GM10266 (cell line): ENCODE results near the gene TMEM225B.

Experiments
- DNase-seq: peaks from one replicate; pipeline ENCODE4 v3.0.0; 2012; ENCODE audit errors: extremely low spot score
- TF ChIP-seq, protein P1 (sequence below): IDR thresholded peaks from 2 replicates; pipeline ENCODE4 v1.5.1; 2012; ENCODE audit warnings: mild to moderate bottlenecking, low read depth; ENCODE audit not compliant: control insufficient read depth, insufficient read depth; ENCODE audit errors: missing control alignments

The TMEM225B gene

DNA sequence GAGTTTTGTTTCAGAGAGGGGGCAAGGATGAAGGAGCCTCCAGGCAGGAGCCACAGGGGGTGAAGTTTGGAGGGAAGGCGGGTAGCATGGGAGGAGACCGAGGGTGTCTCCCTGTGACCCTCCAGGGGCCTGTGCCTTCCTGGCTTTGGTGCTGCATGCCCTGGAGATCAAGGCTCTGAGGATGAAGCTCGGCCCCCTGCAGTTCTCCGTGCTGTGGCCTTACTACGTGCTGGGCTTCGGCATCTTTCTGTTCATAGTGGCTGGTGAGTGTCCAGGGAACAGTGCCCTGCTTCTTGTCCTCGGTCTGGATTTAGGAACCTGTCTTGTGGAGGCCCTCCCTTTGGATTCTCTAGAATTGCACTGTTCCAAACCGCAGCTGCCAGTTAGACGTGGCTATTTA lies 9.5 kb downstream of the TMEM225B start:
- TF ChIP-seq, protein P1, sequence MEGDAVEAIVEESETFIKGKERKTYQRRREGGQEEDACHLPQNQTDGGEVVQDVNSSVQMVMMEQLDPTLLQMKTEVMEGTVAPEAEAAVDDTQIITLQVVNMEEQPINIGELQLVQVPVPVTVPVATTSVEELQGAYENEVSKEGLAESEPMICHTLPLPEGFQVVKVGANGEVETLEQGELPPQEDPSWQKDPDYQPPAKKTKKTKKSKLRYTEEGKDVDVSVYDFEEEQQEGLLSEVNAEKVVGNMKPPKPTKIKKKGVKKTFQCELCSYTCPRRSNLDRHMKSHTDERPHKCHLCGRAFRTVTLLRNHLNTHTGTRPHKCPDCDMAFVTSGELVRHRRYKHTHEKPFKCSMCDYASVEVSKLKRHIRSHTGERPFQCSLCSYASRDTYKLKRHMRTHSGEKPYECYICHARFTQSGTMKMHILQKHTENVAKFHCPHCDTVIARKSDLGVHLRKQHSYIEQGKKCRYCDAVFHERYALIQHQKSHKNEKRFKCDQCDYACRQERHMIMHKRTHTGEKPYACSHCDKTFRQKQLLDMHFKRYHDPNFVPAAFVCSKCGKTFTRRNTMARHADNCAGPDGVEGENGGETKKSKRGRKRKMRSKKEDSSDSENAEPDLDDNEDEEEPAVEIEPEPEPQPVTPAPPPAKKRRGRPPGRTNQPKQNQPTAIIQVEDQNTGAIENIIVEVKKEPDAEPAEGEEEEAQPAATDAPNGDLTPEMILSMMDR: no peak

DNA sequence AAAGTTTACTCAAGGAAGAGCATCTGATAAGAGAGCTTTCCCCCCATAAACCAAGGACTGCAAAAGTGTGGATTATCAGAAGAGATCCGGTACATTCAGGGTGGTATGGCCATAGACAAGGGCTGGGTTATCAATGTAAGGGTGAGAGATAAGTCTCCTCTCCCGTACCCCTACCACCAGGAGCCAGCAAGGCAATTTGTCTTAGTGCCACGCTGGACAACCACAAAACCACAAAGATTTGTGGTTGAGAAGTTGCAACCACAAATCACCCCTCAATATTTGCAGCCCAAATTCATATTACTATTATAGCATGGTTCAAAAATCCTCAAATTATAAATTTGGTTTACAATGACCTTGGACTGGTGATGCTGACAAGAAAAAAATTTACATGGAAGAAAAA lies 16.4 kb downstream of the TMEM225B start:
- DNase-seq: no peak
- TF ChIP-seq, protein P1: no peak

More for the DNA sequence above, 9.5 kb downstream of the TMEM225B start:
- no peak for DNase-seq

DNA sequence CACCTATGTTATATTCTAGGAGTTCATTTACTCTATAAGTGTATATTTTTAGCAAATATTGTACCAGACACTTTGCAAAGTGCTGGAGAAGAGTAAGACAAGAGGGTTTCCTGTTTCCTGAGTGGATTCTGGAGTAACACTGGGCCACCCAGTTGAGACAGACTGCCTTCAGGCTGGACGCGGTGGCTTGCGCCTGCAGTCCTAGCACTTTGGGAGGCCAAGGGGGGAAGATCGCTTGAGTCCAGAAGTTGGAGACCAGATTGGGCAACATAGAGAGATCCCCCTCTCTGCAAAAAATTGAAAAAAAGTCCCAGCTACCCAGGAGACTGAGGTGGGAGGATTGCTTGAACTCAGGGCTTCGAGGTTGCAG lies 17.9 kb downstream of the TMEM225B start:
- TF ChIP-seq, protein P1: no peak
- DNase-seq: no peak

DNA sequence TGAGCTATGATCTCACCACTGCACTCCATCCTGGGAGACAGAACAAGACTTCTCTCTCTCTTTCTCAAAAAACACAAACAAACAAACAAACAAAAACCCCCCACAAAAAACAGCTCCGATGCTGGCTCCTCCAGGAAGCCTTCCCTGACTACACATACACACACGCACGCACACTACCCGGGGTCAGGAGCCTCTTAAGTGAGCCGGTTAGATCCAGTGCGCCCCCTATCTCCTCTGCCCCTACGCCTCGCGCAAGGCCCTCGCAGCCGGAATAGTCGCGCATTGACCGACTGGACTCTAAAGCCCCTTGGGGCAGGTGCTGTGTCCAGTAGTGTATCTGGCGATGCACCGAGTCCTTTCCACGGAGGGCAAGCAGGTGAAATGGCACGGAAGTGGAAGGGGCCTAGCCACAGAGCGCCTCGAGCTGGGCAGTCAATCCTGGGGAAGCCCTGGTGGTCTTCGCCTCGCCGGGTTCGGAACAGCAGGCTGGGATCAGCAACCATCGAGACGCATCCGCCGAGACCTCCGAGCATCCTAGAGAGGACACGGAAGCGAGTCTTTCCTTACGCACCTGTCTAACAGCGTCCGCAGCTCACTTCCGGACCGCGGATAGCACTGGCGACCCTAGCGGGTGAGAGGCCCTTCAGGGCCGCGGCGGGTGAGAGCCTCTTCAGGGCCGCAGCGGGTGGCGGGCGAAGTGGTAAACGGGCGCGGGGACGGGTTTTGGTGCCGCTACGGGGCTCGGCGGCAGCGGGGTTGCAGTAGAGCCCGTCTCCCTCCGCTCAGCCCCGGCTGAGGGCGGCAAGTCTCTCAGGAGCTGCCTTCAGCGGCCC lies 18.5 kb downstream of the TMEM225B start, which contains the start of gene ZSCAN25:
ZSCAN25 (plus strand) TSS at position 588 of the 833 bp plus-strand sequence. CDS start 2,661 bp downstream, outside the sequence.
- DNase-seq: peak; percentile 93
- TF ChIP-seq, protein P1: peak; percentile 62

DNA sequence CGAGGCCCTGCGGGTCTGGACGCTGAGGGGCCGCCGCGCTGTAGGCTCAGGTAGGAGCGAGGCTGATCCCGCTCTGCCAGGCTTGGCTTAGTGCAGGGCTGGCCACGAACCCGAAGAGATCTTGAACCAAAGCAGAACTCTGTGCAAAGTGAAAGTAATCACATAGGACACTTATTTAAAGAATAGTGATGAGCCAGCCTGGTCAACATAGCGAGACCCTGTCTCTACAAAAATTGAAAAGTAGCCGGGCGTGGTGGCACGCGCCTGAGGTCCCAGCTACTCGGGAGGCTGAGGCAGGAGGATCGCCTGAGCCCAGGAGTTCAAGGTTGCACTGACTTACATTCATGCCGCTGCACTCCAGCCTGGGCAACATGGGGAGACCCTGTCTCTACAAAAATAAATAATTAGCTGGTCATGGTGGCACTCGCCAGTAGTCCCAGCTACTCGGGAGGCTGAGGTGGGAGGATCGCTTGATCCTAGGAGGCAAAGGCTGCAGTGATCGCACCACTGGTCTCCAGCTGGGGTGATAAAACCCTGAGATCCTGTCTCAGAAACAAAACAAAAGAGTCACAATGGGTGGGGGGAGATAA lies 19.2 kb downstream of the TMEM225B start:
- TF ChIP-seq, protein P1: no peak
- DNase-seq: no peak

DNA sequence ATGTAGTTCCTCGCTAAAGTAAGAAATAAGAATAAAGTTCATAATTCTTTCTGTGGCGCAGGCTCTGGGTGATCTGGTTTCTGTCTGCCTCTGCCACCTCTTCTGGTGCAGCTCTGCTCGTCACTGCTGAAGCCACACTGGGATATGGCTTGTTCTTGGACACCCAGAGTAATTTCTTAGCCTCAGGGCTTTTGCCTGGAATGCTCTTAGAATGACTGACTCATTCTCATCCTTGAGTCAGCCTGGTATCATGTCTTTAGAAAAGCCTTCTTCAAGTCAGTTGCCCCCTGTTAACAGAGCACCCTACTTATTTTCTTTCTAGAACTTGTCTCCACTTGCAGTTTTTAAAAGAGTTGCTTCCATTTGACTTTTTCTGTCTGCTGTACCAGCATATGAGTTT lies 20.7 kb downstream of the TMEM225B start:
- TF ChIP-seq, protein P1: no peak
- DNase-seq: no peak
